ENCODE data around the gene CAP2.

GRCh38 chr6:17491416-17492142 is 98.2 kb downstream of the CAP2 start:
- TF ChIP-seq, protein P1, sequence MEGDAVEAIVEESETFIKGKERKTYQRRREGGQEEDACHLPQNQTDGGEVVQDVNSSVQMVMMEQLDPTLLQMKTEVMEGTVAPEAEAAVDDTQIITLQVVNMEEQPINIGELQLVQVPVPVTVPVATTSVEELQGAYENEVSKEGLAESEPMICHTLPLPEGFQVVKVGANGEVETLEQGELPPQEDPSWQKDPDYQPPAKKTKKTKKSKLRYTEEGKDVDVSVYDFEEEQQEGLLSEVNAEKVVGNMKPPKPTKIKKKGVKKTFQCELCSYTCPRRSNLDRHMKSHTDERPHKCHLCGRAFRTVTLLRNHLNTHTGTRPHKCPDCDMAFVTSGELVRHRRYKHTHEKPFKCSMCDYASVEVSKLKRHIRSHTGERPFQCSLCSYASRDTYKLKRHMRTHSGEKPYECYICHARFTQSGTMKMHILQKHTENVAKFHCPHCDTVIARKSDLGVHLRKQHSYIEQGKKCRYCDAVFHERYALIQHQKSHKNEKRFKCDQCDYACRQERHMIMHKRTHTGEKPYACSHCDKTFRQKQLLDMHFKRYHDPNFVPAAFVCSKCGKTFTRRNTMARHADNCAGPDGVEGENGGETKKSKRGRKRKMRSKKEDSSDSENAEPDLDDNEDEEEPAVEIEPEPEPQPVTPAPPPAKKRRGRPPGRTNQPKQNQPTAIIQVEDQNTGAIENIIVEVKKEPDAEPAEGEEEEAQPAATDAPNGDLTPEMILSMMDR (conservative IDR thresholded peaks at IDR 0.05 in 1 of 2, IDR thresholded peaks at IDR 0.05 in 1 of 2; ENCODE audit: low read depth in 1 of 2, low read length in 2 of 2): no peak
- TF ChIP-seq EZH2 (IDR thresholded peaks at IDR 0.05; ENCODE audit: low read length, missing control alignments): no peak
